SK-N-SH (cell line): Measurements from ENCODE around the gene TSFM. TPM values are rescaled to one million over a fixed set of nuclear protein-coding genes. Genes with fewer than 3 reads are reported as not detected.

Source experiments
- CTCF ChIA-PET: fragments of 300-600, 350-600 bp; formaldehyde crosslinking; extraction: SDS; loops from one replicate; lab custom pipeline; 2021; lab: Yijun Ruan, JAX
- POLR2A ChIA-PET: fragments of 350-600 bp; sonication (Branson Sonifier 250); formaldehyde crosslinking; extraction: SDS; loops from one replicate; lab custom pipeline; 2020; ENCODE audit warnings: antibody characterized with exemption, inconsistent platforms; lab: Yijun Ruan, JAX
- DNase-seq: peaks from one replicate; pipeline ENCODE4 v3.0.0; 2012
- H2AFZ ChIP-seq: fragments of 200-600 bp; sonication (generic); 2 replicates; pipeline ENCODE4 v1.8.1; 2016; ENCODE audit warnings: antibody characterized with exemption, mild to moderate bottlenecking, low read depth
- H3F3A ChIP-seq: fragments of 200-600 bp; sonication (generic); replicated peaks from 2 replicates; pipeline ENCODE3; 2016; ENCODE audit warnings: antibody characterized with exemption, mild to moderate bottlenecking; ENCODE audit not compliant: insufficient read depth
- H3K27ac ChIP-seq, 2 experiments: fragments of 200-500 bp in 1 of 2; fragments of 200-600 bp in 1 of 2; sonication (Bioruptor generic) in 1 of 2; sonication (generic), shearing (Covaris generic) in 1 of 2; 2 replicates each; pipeline versions ENCODE4 v1.5.1 to v1.6.1; 2014 to 2016; ENCODE audit warnings: low read depth in 2 of 2, inconsistent platforms in 1 of 2, low read length in 1 of 2, mild to moderate bottlenecking in 1 of 2, mixed read lengths in 1 of 2
- H3K27me3 ChIP-seq: fragments of 200-600 bp; sonication (generic), shearing (Covaris generic); 2 replicates; pipeline ENCODE4 v1.6.1; 2016; ENCODE audit warnings: mixed run types; ENCODE audit not compliant: insufficient read depth
- H3K36me3 ChIP-seq, 2 experiments: fragments of 200-500 bp in 1 of 2; fragments of 200-600 bp in 1 of 2; sonication (Bioruptor generic) in 1 of 2; sonication (generic) in 1 of 2; replicated peaks in 1 of 2; 2 replicates each; pipeline versions ENCODE3 to v1.5.1; 2014 to 2016; ENCODE audit warnings: low read length in 1 of 2, mild to moderate bottlenecking in 1 of 2; ENCODE audit not compliant: insufficient read depth in 2 of 2, control insufficient read depth in 1 of 2
- H3K4me1 ChIP-seq, 2 experiments: fragments of 200-500 bp in 1 of 2; fragments of 200-600 bp in 1 of 2; sonication (Bioruptor generic) in 1 of 2; sonication (generic), shearing (Covaris generic) in 1 of 2; 2 replicates each; pipeline versions ENCODE4 v1.5.1 to v1.6.1; 2014 to 2016; ENCODE audit warnings: low read depth in 1 of 2, low read length in 1 of 2, mixed run types in 1 of 2; ENCODE audit not compliant: insufficient read depth in 2 of 2, control insufficient read depth in 1 of 2
- H3K4me2 ChIP-seq: fragments of 200-600 bp; sonication (generic), shearing (Covaris generic); 2 replicates; pipeline ENCODE4 v1.6.1; 2017; ENCODE audit warnings: mixed run types
- H3K4me3 ChIP-seq, 2 experiments: fragments of 200-500 bp in 1 of 2; fragments of 200-600 bp in 1 of 2; sonication (Bioruptor generic) in 1 of 2; sonication (generic), shearing (Covaris generic) in 1 of 2; 2 replicates each; pipeline versions ENCODE4 v1.5.1 to v1.8.1; 2014 to 2016; ENCODE audit warnings: low read depth in 2 of 2, inconsistent platforms in 1 of 2, low read length in 1 of 2, mild to moderate bottlenecking in 1 of 2, mixed read lengths in 1 of 2, moderate library complexity in 1 of 2
- H3K79me2 ChIP-seq: fragments of 200-600 bp; sonication (generic); 2 replicates; pipeline ENCODE4 v1.8.1; 2017; ENCODE audit warnings: mild to moderate bottlenecking; ENCODE audit not compliant: insufficient read depth
- H3K9ac ChIP-seq: fragments of 200-600 bp; sonication (generic); 2 replicates; pipeline ENCODE4 v1.6.1; 2017; ENCODE audit warnings: mixed run types
- H3K9me2 ChIP-seq: fragments of 200-600 bp; sonication (generic); 2 replicates; pipeline ENCODE4 v1.6.1; 2017; ENCODE audit warnings: mixed run types
- H3K9me3 ChIP-seq: fragments of 200-600 bp; sonication (generic); 2 replicates; pipeline ENCODE4 v1.6.1; 2017; ENCODE audit warnings: mixed run types, mild to moderate bottlenecking, moderate library complexity
- H4K20me1 ChIP-seq: fragments of 200-600 bp; sonication (generic); 2 replicates; pipeline ENCODE4 v1.6.1; 2017; ENCODE audit warnings: mild to moderate bottlenecking, mixed run types; ENCODE audit not compliant: insufficient read depth
- CHD2 ChIP-seq: fragments of 150-350 bp; IDR thresholded peaks from 2 replicates; pipeline ENCODE4 v1.6.1; 2018; ENCODE audit warnings: low read length; ENCODE audit not compliant: partially characterized antibody
- CTCF ChIP-seq: fragments of 200-600 bp; sonication (generic); IDR thresholded peaks from 2 replicates; pipeline ENCODE4 v1.6.1; 2017; ENCODE audit warnings: antibody characterized with exemption, mild to moderate bottlenecking, moderate library complexity
- EZH2phosphoT487 ChIP-seq: fragments of 200-600 bp; sonication (generic); IDR thresholded peaks from 2 replicates; pipeline ENCODE4 v1.6.1; 2017; ENCODE audit warnings: low read depth, mixed run types, mild to moderate bottlenecking, antibody characterized with exemption, moderate library complexity, borderline replicate concordance
- FOSL2 ChIP-seq: IDR thresholded peaks from 2 replicates; pipeline ENCODE4 v1.4.0; 2012; ENCODE audit warnings: low read depth, mild to moderate bottlenecking, moderate library complexity, borderline replicate concordance
- FOXJ3 ChIP-seq: sonication (generic); formaldehyde crosslinking; IDR thresholded peaks from 2 replicates; pipeline ENCODE4 v1.5.1; 2020; ENCODE audit warnings: mild to moderate bottlenecking, missing genetic modification reagents
- FOXM1 ChIP-seq: IDR thresholded peaks from 2 replicates; pipeline ENCODE4 v1.4.0; 2012; ENCODE audit warnings: low read depth, mild to moderate bottlenecking
- GATA2 ChIP-seq: sonication (generic); formaldehyde crosslinking; IDR thresholded peaks from 2 replicates; pipeline ENCODE4 v1.5.0; 2020; ENCODE audit warnings: mild to moderate bottlenecking, missing genetic modification reagents
- JUND ChIP-seq: IDR thresholded peaks from 2 replicates; pipeline ENCODE4 v1.4.0; 2012
- MAX ChIP-seq: IDR thresholded peaks from 2 replicates; pipeline ENCODE4 v1.4.0; 2012; ENCODE audit warnings: low read depth
- MEF2A ChIP-seq: IDR thresholded peaks from 2 replicates; pipeline ENCODE4 v1.4.0; 2012; ENCODE audit warnings: low read depth, borderline replicate concordance
- MXI1 ChIP-seq: IDR thresholded peaks from 2 replicates; pipeline ENCODE4 v1.6.1; 2012; ENCODE audit warnings: mild to moderate bottlenecking, low read depth, low read length, improper control_type of control experiment
- NRF1 ChIP-seq: IDR thresholded peaks from 2 replicates; pipeline ENCODE4 v1.6.1; 2012; ENCODE audit warnings: low read depth, mild to moderate bottlenecking, low read length
- PBX3 ChIP-seq: IDR thresholded peaks from 2 replicates; pipeline ENCODE4; 2012
- RAD21 ChIP-seq: IDR thresholded peaks from 2 replicates; pipeline ENCODE4 v1.6.1; 2012; ENCODE audit warnings: mild to moderate bottlenecking, low read length
- RCOR1 ChIP-seq: fragments of 150-350 bp; IDR thresholded peaks from 2 replicates; pipeline ENCODE4 v1.6.1; 2017; ENCODE audit warnings: antibody characterized with exemption, low read length
- RXRA ChIP-seq: IDR thresholded peaks from 2 replicates; pipeline ENCODE4 v1.4.0; 2012; ENCODE audit warnings: low read depth, mild to moderate bottlenecking, borderline replicate concordance
- SIN3A ChIP-seq: IDR thresholded peaks from 2 replicates; pipeline ENCODE4 v1.6.1; 2012; ENCODE audit warnings: low read depth, mild to moderate bottlenecking, low read length, moderate library complexity, borderline replicate concordance
- SMC3 ChIP-seq: IDR thresholded peaks from 2 replicates; pipeline ENCODE4 v1.6.1; 2012; ENCODE audit warnings: low read depth, low read length, improper control_type of control experiment
- TCF12 ChIP-seq: IDR thresholded peaks from 2 replicates; pipeline ENCODE4 v1.4.0; 2012
- TEAD4 ChIP-seq: IDR thresholded peaks from 2 replicates; pipeline ENCODE4 v1.4.0; 2012; ENCODE audit warnings: mild to moderate bottlenecking, borderline replicate concordance; ENCODE audit not compliant: insufficient read depth
- USF2 ChIP-seq: fragments of 150-350 bp; IDR thresholded peaks from 2 replicates; pipeline ENCODE4 v1.6.1; 2017; ENCODE audit warnings: antibody characterized with exemption, low read length, low read depth, borderline replicate concordance
- YY1 ChIP-seq: IDR thresholded peaks from 2 replicates; pipeline ENCODE4 v1.4.0; 2012; ENCODE audit warnings: low read depth, mild to moderate bottlenecking
- ZBTB33 ChIP-seq: IDR thresholded peaks from 2 replicates; pipeline ENCODE4 v1.4.0; 2012; ENCODE audit warnings: low read depth, borderline replicate concordance
- WGBS: methylation state at CpG from one replicate; pipeline ENCODE4 v1.1.6; 2017; ENCODE audit warnings: low lambda C conversion rate; 5-methylcytosine and 5-hydroxymethylcytosine counted together
- polyA plus RNA-seq, 3 experiments: library from polyadenylated mRNA; depleted of rRNA; stranded (reverse); fragments of >200 nt; gene quantifications; 2 replicates each; pipeline ENCODE4 v1.2.3, GENCODE V29; 2012

Gene TSFM
- polyA plus RNA-seq, 1 of the 3 experiments (the other 2 are of a cell fraction), result 28.7 TPM

- peak within 1 kb of the TSS; percentile 86 for H3K4me2 ChIP-seq
- 1% methylated on average over 27 of the region's 58 CpGs for WGBS
- peak; percentile 99 for DNase-seq
- H3K27me3 ChIP-seq, result no peaks in the 10 kb centered on the region
- CTCF ChIA-PET, result interaction anchor here (0.9 to 6.4 kb wide), 9 partner anchors 13 to 263 kb away, joined by 3 to 67 read pairs (median 6); no protein-coding TSS in a partner anchor
- H3K36me3 ChIP-seq, result peaks cover 0 to 5% of the 10 kb centered on the region in 2 experiments
- H3K4me3 ChIP-seq, result peak within 1 kb of the TSS; percentile 88 to 99
- no peaks in the 10 kb centered on the region for H3K9me3 ChIP-seq
- H3K9me2 ChIP-seq, result no peaks in the 10 kb centered on the region
- peaks cover 48% of the 10 kb centered on the region for H3K79me2 ChIP-seq
- H3F3A ChIP-seq, result peaks cover 9% of the 10 kb centered on the region
- H3K4me1 ChIP-seq, result peaks cover 24 to 29% of the 10 kb centered on the region in 2 experiments; a peak in 3 of 4 replicates
- POLR2A ChIA-PET, result interaction anchor here (0.7 to 4.6 kb wide), 5 partner anchors 9 to 84 kb away, joined by 3 to 52 read pairs (median 4); no protein-coding TSS in a partner anchor
- H3K27ac ChIP-seq, result peak within 1 kb of the TSS; percentile 94 to 99
- H4K20me1 ChIP-seq, result peaks cover 36% of the 10 kb centered on the region
- H3K9ac ChIP-seq, result peak within 1 kb of the TSS; percentile 94
- peak within 1 kb of the TSS; percentile 89; the same call in 1 of the 2 replicates for H2AFZ ChIP-seq
- TF ChIP-seq RCOR1, result no peak
- no peak for TF ChIP-seq ZBTB33
- peak; percentile 51 for TF ChIP-seq CHD2
- no peak for TF ChIP-seq MXI1
- no peak for TF ChIP-seq USF2
- no peak for TF ChIP-seq CTCF
- TF ChIP-seq EZH2phosphoT487, result no peak
- TF ChIP-seq SMC3, result no peak
- peak; percentile 9; the same call in 1 of the 2 replicates for TF ChIP-seq PBX3
- no peak for TF ChIP-seq TEAD4
- TF ChIP-seq JUND, result peak; percentile 35; the same call in 1 of the 2 replicates
- peak; percentile 66; the same call in 1 of the 2 replicates for TF ChIP-seq YY1
- TF ChIP-seq MAX, result peak; percentile 75
- TF ChIP-seq MEF2A, result no peak
- TF ChIP-seq GATA2, result no peak
- 0 out of 2 replicates have a peak, but pooled peaks have one; percentile 33 for TF ChIP-seq FOXJ3 (CRISPR knock-in tag)
- TF ChIP-seq SIN3A, result peak; percentile 76; the same call in 1 of the 2 replicates
- no peak for TF ChIP-seq RXRA
- no peak for TF ChIP-seq RAD21
- no peak for TF ChIP-seq FOSL2
- peak; percentile 19; the same call in 1 of the 2 replicates for TF ChIP-seq TCF12
- 0 out of 2 replicates have a peak, but pooled peaks have one; percentile 10 for TF ChIP-seq NRF1
- peak; percentile 45; the same call in 1 of the 2 replicates for TF ChIP-seq FOXM1
These were observed 64.2 kb downstream of the TSFM start, which contains the start of gene CTDSP2 for GRCh38 chr12:57846577-57847319. CTDSP2 (minus strand) TSS chr12:57846729; CDS start chr12:57846435, 294 bp downstream.
